Upper lobe of left lung (tissue), 4 donors: ENCODE results near the gene SRSF11.

Experiments used
- POLR2A ChIP-seq, 4 donors: fragments of 450-650 bp; IDR thresholded peaks; one replicate each; pipeline ENCODE4 v1.5.1; 2016 to 2017; ENCODE audit warnings: antibody characterized with exemption in 4 of 4, mild to moderate bottlenecking in 2 of 4
- POLR2AphosphoS5 ChIP-seq, 2 donors: sonication (generic); formaldehyde crosslinking; IDR thresholded peaks; one replicate each; pipeline ENCODE4 v1.5.1; 2017; ENCODE audit warnings: antibody characterized with exemption in 2 of 2
- TF ChIP-seq, protein P1 (sequence below), 6 experiments: fragments of 450-650 bp in 4 of 6; fragments of 200-600 bp in 2 of 6; sonication (generic) in 2 of 6; IDR thresholded peaks; one replicate each; pipeline ENCODE4 v1.5.1; 2016 to 2019; ENCODE audit warnings: antibody characterized with exemption in 6 of 6

DNA sequence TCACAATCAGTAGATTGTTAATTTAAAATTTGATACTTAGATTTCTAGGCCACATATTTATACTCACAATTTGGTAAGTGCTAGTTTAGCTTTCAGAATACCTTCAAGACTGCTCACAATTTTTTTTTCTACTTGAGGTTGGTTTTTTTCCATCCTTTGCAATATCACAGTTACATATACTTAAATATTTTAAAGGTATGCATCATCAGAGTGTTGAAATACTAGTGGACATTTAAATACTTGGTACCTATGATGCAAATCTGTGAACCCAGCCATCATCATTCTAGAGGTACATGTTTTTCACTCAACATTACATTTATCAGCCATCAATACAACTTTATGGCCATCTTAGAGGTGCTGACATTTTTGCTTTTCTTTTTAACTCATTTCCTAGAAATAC, 9.6 kb upstream of the SRSF11 start:
- TF ChIP-seq, protein P1, sequence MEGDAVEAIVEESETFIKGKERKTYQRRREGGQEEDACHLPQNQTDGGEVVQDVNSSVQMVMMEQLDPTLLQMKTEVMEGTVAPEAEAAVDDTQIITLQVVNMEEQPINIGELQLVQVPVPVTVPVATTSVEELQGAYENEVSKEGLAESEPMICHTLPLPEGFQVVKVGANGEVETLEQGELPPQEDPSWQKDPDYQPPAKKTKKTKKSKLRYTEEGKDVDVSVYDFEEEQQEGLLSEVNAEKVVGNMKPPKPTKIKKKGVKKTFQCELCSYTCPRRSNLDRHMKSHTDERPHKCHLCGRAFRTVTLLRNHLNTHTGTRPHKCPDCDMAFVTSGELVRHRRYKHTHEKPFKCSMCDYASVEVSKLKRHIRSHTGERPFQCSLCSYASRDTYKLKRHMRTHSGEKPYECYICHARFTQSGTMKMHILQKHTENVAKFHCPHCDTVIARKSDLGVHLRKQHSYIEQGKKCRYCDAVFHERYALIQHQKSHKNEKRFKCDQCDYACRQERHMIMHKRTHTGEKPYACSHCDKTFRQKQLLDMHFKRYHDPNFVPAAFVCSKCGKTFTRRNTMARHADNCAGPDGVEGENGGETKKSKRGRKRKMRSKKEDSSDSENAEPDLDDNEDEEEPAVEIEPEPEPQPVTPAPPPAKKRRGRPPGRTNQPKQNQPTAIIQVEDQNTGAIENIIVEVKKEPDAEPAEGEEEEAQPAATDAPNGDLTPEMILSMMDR (IDR thresholded peaks at IDR 0.05), result no peak
- TF ChIP-seq POLR2A (IDR thresholded peaks at IDR 0.05) (no peak), POLR2AphosphoS5 (IDR thresholded peaks at IDR 0.05) (no peak)
